Adrenal gland (tissue), 5 donors: ENCODE measurements around the gene ZFHX2.

Experiments used
- CTCF ChIP-seq, 6 experiments: fragments of 450-650 bp in 4 of 6; fragments of 200-600 bp in 2 of 6; sonication (generic) in 1 of 6; IDR thresholded peaks; 1 replicate in 5 of 6; 2 replicates in 1 of 6; pipeline versions ENCODE4 v1.5.1 to v1.8.0; 2016 to 2021; ENCODE audit warnings: antibody characterized with exemption in 6 of 6, mild to moderate bottlenecking in 2 of 6, moderate library complexity in 1 of 6
- POLR2A ChIP-seq, 2 donors: fragments of 450-650 bp; IDR thresholded peaks; one replicate each; pipeline ENCODE4 v1.6.1; 2017; ENCODE audit warnings: antibody characterized with exemption in 2 of 2, mild to moderate bottlenecking in 2 of 2, moderate library complexity in 1 of 2
- donor health status: DM: no; HTN: no; CAD: no.

GRCh38 chr14:23531391-23531790 is 20.2 kb downstream of the ZFHX2 start:
- TF ChIP-seq CTCF (IDR thresholded peaks at IDR 0.05) (no peak), POLR2A (IDR thresholded peaks at IDR 0.05) (no peak)
